ENCODE measurements around the gene ZNF414.

DNA sequence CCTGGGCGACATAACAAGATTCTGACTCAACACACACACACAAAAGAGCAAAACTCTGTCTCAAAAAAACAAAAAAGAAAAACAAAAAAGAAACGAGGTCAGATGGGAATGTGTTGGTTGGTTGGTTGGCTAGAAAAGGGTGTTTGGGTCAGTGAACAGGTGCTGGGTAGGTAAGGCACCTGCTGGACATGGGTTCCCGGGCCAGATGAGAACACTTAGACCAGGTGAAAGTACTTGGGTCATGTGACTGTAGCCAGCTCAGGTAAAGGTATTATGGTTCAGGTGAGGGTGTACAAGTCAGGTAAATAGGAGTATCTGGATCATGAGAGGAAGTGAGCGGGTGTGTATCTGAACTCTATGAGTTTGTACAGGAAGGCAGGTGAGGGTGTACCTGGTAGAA lies 14.5 kb upstream of the ZNF414 start:
- TF ChIP-seq, protein P1, sequence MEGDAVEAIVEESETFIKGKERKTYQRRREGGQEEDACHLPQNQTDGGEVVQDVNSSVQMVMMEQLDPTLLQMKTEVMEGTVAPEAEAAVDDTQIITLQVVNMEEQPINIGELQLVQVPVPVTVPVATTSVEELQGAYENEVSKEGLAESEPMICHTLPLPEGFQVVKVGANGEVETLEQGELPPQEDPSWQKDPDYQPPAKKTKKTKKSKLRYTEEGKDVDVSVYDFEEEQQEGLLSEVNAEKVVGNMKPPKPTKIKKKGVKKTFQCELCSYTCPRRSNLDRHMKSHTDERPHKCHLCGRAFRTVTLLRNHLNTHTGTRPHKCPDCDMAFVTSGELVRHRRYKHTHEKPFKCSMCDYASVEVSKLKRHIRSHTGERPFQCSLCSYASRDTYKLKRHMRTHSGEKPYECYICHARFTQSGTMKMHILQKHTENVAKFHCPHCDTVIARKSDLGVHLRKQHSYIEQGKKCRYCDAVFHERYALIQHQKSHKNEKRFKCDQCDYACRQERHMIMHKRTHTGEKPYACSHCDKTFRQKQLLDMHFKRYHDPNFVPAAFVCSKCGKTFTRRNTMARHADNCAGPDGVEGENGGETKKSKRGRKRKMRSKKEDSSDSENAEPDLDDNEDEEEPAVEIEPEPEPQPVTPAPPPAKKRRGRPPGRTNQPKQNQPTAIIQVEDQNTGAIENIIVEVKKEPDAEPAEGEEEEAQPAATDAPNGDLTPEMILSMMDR (optimal IDR thresholded peaks at IDR 0.05 in 1 of 3, IDR thresholded peaks at IDR 0.05 in 1 of 3, conservative IDR thresholded peaks at IDR 0.05 in 1 of 3; ENCODE audit: extremely low read depth in 1 of 3, insufficient read depth in 2 of 3, low read length in 3 of 3), result no peak
- no peak for TF ChIP-seq EZH2 (IDR thresholded peaks at IDR 0.05; ENCODE audit: low read length)
